IPS-15b (cell line): ENCODE measurements around the gene CLEC3B.
"Not testable (repeated sequence)": the region's sequence is repeated elsewhere in the genome, so short reads cannot be mapped to it uniquely, and the experiment has no call there.

ENCODE experiments used
- H3K27me3 ChIP-seq: one replicate; pipeline ENCODE4 v1.6.1; 2013; ENCODE audit warnings: low read length; ENCODE audit not compliant: control insufficient read depth, insufficient read depth
- H3K36me3 ChIP-seq: one replicate; pipeline ENCODE4 v1.6.1; 2013; ENCODE audit warnings: low read length; ENCODE audit not compliant: control insufficient read depth, insufficient read depth
- H3K4me1 ChIP-seq: one replicate; pipeline ENCODE4 v1.6.1; 2013; ENCODE audit warnings: mild to moderate bottlenecking, low read length; ENCODE audit not compliant: control insufficient read depth, insufficient read depth
- H3K4me3 ChIP-seq: one replicate; pipeline ENCODE4 v1.5.1; 2013; ENCODE audit warnings: low read depth, low read length
- H3K9ac ChIP-seq: one replicate; pipeline ENCODE4 v1.6.1; 2013; ENCODE audit warnings: low read depth, mild to moderate bottlenecking, low read length
- H3K9me3 ChIP-seq: one replicate; pipeline ENCODE4 v1.6.1; 2013; ENCODE audit warnings: mild to moderate bottlenecking, low read length; ENCODE audit not compliant: control insufficient read depth, insufficient read depth

The CLEC3B gene

DNA sequence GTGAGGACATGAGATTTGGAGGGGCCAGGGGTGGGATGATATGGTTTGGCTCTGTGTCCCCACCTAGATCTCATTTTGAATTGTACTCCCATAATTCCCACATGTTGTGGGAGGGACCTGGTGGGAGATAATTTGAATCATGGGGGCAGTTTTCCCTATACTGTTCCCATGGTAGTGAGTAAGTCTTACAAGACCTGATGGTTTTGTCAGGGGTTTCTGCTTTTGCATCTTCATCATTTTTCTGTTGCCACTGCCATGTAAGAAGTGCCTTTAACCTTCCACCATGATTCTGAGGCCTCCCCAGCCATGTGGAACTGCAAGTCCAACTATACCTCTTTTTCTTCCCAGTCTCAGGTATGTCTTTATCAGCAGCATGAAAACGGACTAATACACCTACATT is 52.2 kb downstream of the CLEC3B start:
- not testable (repeated sequence) for H3K36me3 ChIP-seq, H3K27me3 ChIP-seq, H3K4me1 ChIP-seq, H3K9me3 ChIP-seq, H3K9ac ChIP-seq, H3K4me3 ChIP-seq

DNA sequence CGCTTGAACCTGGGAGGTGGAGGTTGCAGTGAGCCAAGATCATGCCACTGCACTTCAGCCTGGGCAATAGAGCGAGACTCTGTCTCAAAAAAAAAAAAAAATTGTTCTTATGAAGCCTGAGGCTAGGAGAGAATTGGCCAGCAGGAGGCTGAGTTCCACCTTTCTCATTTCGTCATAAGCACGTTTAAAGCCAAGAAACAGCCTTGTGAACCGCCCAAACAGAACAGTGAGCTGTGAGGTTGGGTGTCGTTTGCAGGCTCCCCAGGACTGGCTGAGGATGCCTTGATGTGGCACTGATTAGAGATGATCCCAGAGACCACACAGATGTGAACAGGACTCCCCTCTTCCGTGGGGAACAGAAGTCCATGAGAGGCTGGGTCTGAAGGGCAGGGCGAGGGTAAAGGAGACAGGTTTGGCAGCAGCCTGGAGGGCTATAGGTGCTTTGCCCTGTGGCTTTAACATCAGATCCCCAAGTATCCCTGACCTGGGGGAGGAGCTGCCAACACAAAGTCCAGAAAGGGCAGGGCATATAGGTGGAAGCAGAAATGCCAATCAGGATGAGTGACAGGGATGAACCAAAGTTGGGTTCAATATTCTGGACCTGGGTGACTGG is 52.9 kb downstream of the CLEC3B start:
- H3K9me3 ChIP-seq: no peaks in the 10 kb centered on the region
- H3K36me3 ChIP-seq: peaks cover 2% of the 10 kb centered on the region
- no peaks in the 10 kb centered on the region for H3K27me3 ChIP-seq
- H3K4me3 ChIP-seq: no peak overlapping the region
- no peaks in the 10 kb centered on the region for H3K4me1 ChIP-seq
- H3K9ac ChIP-seq: no peak overlapping the region

GRCh38 chr3:45079715-45080114 is 53.6 kb downstream of the CLEC3B start:
- no peak overlapping the region for H3K9ac ChIP-seq
- peaks cover under 1% of the 10 kb centered on the region for H3K36me3 ChIP-seq
- H3K4me1 ChIP-seq: no peaks in the 10 kb centered on the region
- no peaks in the 10 kb centered on the region for H3K27me3 ChIP-seq
- H3K9me3 ChIP-seq: no peaks in the 10 kb centered on the region
- H3K4me3 ChIP-seq: no peak overlapping the region

DNA sequence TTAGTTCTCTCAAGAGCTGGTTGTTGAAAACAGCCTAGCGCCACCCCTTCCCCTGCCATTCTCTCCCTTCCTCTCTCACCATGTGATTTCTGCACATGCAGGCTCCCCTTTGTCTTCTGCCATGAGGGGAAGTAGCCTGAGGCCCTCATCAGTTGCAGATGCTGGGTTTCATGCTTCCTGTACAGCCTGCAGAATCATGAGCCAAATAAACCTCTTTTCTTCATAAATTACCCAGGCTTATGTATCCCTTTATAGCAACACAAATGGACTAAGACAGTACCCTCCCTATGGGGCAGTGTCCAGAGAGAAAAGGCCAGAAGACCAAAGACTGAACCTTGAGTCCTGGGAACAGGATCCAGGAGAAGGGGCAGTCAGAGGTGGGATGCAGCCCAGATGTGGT is 54.7 kb downstream of the CLEC3B start:
- H3K36me3 ChIP-seq: peaks cover 9% of the 10 kb centered on the region
- H3K4me3 ChIP-seq: no peak overlapping the region
- no peaks in the 10 kb centered on the region for H3K27me3 ChIP-seq
- no peak overlapping the region for H3K9ac ChIP-seq
- no peaks in the 10 kb centered on the region for H3K9me3 ChIP-seq
- H3K4me1 ChIP-seq: no peaks in the 10 kb centered on the region

DNA sequence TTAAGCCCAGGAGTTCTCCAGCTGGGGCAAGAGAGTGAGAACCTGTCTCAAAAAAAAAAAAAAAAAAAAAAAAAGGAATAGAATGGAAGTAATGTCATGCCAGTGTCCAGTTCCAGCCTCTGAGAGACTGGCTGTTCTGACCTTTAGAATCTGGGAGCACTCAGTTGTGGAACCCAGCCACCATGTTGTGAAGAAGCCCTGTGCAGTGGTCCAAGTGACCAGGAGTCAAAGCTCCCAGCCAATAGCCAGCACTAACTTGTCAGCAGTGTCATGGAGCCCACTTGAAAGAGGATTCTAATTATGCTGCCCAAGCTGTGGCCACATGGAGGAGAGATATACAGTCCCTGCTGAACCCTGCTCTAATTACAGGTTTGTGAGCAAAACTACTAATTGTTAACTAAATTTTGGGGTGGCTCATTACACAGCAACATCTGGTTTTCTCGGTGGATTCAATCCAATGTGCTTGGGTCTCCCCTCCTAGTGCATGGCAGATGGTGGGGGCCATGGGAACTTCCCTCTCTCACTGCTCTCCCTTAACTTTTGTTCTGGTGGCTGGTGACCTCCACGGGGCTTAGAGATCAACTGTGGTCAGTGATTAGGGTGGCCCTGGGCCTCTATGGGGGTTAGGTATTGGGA is 55.5 kb downstream of the CLEC3B start:
- no peaks in the 10 kb centered on the region for H3K27me3 ChIP-seq
- no peak overlapping the region for H3K9ac ChIP-seq
- no peaks in the 10 kb centered on the region for H3K4me1 ChIP-seq
- H3K9me3 ChIP-seq: no peaks in the 10 kb centered on the region
- peaks cover 9% of the 10 kb centered on the region for H3K36me3 ChIP-seq
- no peak overlapping the region for H3K4me3 ChIP-seq

- no peak overlapping the region for H3K9ac ChIP-seq
- no peaks in the 10 kb centered on the region for H3K9me3 ChIP-seq
- peaks cover 9% of the 10 kb centered on the region for H3K36me3 ChIP-seq
- H3K4me1 ChIP-seq: no peaks in the 10 kb centered on the region
- no peak overlapping the region for H3K4me3 ChIP-seq
- H3K27me3 ChIP-seq: no peaks in the 10 kb centered on the region
Observed at GRCh38 chr3:45082142-45082538, 56.0 kb downstream of the CLEC3B start.

- Histone ChIP-seq H3K4me3 (no peak overlapping the region), H3K27me3 (no peaks in the 10 kb centered on the region), H3K9me3 (no peaks in the 10 kb centered on the region), H3K9ac (no peak overlapping the region), H3K4me1 (no peaks in the 10 kb centered on the region), H3K36me3 (peaks cover 9% of the 10 kb centered on the region)
Observed at GRCh38 chr3:45083023-45083422, 56.9 kb downstream of the CLEC3B start.

- no peaks in the 10 kb centered on the region for H3K27me3 ChIP-seq
- peaks cover 10% of the 10 kb centered on the region for H3K36me3 ChIP-seq
- H3K9ac ChIP-seq: no peak overlapping the region
- no peak overlapping the region for H3K4me3 ChIP-seq
- no peaks in the 10 kb centered on the region for H3K4me1 ChIP-seq
- no peaks in the 10 kb centered on the region for H3K9me3 ChIP-seq
Observed at GRCh38 chr3:45084361-45084760, 58.3 kb downstream of the CLEC3B start.

GRCh38 chr3:45084820-45085816 is 59.0 kb downstream of the CLEC3B start:
- Histone ChIP-seq H3K36me3 (peaks cover 15% of the 10 kb centered on the region), H3K9me3 (no peaks in the 10 kb centered on the region), H3K27me3 (no peaks in the 10 kb centered on the region), H3K4me3 (no peak overlapping the region), H3K4me1 (no peaks in the 10 kb centered on the region), H3K9ac (no peak overlapping the region)
